ENCODE results near the gene ANKRD28.

DNA sequence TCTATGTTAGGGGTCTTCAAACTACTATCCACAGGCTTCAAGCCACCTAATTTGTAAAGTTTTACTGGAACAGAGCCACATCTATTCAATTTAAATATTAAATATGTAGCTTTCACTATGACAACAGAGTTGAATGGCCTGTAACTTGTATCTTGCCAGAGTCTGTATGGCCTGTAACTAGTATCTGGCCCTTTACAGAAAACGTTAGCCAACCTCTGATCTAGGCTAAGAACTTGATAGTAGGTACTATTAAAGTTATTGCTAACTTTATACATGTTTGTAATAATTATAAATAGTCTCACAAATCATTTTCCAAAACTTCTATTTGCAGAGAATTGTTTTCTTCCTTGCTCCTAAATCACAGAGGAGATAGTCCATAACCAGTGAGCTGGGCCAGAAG, 40.0 kb downstream of the ANKRD28 start:
- TF ChIP-seq CTCF (IDR thresholded peaks at IDR 0.05 in 4 of 5, conservative IDR thresholded peaks at IDR 0.05 in 1 of 5) (no peak), POLR2A (IDR thresholded peaks at IDR 0.05) (no peak)

Measured in gastrocnemius medialis (tissue), 4 donors.